LoVo (cell line): ENCODE measurements around the gene RCBTB2.

ENCODE experiments used
- DNase-seq: peaks from one replicate; pipeline ENCODE4 v3.0.0-alpha.2; 2016; ENCODE audit warnings: low spot score

RCBTB2 gene

DNA sequence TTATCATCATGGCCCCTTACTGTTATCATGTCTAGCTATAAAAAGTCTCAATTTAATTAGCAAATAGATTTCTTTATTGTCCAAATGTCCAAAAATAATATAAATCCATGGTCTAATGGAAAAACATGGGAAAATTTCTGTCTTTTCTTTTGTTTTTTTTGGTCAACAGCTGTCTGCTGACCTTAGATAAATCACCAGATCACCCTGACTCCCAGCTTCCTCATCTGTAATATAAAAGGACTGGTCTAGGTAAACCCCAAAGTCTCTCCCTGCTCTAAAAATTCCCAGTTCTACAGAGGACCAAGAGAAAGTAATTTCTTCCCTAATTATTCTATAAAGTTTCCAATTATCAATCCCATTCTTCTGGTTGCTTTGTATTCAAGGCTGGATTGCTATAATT is 30.7 kb upstream of the RCBTB2 start:
- no peak for DNase-seq

DNA sequence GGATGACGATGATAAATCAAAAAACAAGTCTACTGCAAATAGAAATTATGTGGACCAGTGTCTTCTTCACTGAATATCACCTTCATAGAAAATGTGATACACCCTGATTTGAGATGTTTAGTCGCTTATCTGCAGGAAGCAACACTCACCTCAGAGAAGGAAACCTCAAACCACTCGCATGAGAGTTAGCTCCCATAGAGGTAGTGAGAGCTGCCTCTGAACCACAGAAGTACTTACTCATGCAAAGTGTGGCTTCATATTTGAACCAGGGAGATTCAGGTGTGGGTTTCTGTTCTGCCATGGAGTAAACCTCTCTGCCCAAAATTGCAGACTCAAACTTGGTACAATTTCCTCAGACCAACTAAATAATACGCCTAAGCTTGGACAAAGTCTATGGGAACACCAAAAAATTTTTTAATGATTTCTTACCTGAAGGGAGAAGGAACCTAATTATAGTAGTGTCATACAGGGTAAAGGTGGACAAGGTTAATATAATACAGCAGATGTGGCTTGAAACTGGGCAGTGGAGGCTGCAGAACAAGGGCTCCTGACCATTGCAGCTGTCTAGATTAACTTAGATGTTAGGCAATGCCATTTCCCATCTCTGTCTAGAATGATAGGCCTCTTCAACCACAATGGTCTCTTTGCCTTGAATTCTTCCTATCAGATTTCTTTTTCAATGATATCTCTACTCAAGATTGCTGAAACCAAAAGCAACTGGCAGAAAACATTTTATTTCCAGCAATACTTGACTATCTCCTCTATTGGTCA is 29.6 kb upstream of the RCBTB2 start:
- DNase-seq = no peak

DNA sequence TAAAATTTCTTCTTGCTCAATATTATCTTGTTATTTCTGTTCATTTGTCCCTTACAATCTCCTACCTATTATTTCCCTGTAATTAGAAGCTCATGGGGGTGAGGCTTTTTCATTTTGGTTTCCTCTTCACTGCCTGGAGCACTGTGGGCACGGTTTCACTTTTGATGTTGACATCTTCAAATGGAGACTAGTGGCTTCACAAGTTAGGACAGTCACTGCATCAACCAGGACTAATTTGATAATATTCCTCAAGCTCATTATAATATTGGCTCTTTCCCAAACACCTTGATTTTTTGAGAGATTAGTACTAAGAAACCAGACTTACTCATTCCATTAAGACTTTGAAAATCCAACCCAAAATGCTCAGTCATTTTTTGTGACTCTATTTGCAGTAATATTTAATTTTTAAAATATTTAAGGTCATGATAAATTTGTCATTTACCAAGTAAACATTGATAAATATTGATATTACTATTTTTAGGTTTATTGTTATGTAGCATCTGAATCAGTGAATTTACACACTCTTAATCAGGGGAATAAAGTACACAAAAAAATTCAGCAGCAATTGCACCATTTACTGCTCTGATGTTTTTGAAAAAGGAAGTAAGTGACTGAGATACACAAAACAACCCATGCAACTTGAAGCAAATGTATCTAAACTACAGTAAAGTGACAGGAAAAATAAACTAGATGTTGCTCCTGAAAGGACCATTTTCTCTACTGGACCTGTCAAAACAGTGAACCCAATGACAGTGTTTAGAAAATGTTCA is 28.8 kb upstream of the RCBTB2 start:
- no peak for DNase-seq

DNA sequence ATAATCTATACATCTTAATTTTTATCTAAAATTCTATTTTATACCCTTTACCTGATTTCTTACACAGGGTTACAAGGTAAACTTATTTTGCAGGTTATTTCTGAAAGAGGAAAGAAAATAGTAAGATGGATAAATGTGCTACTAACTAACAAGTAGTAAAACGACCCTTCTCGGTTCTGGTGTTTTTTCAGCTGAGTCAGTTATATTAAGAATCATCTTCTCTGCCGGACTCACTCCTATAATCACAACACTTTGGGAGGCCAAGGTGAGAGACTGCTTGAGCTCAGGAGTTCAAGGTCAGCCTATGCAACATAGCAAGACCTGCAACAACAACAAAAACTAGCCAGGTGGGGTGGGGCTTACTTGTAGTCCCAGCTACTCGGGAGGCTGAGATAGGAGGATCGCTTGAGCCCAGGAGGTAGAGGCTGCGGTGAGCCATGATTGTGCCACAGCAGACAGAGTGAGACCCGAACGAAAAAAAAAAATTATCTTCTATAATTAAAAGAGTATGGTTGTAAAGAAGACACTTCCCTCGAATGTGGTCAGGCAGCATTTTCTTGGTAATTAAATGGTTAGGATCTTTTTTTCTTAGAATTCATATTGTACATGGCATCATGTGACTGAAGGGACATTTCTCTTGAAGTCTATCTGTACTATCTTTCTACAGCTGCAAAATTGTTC is 27.9 kb upstream of the RCBTB2 start:
- DNase-seq = no peak

DNA sequence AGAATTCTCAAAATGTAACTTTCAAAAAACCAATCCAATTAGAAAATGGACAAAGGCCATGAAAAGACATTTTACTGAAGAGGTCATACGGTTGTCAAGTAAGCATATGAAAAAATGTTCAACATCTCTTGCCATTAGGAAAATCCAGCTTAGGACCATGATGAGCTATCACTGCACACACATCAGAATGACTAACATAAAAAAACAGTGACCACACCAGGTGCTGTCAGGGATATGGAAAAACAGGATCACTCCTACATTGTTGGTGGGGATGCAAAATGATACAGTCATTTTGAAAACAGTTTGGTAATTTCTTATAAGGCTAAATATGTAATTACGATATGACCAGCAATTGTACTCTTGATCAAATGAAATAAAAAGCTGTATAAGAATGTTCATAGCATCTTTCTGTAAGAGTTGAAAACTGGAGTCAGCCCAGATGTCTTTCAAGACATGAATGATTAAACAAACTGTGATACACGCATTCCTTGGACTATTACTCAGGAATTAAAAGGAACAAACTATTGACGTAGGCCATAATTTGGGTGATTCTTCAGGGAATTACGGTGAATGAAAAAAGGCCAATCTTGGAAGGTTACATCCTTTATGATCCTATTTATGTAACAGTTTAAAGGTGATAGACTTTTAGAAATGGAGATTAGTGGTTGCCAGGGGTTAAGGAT is 26.9 kb upstream of the RCBTB2 start:
- DNase-seq = no peak

DNA sequence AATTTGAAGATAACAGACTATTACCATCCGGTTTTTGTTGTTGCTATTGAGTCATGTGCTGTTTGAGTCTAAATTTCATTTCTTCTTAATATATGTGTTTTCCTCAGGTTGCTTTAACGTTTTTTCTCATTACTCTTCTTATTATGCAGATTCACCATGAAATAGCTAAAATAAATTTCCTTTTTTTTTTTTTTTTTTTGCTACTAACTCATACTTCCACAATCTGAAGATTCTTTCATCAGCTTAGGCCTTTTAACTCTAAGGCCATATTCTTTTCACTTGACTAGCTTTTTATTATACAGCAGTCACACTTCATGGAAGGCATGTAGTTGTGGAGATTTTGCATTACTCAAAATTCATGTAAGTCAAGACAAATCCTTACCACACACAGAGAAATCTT is 23.9 kb upstream of the RCBTB2 start:
- no peak for DNase-seq

DNA sequence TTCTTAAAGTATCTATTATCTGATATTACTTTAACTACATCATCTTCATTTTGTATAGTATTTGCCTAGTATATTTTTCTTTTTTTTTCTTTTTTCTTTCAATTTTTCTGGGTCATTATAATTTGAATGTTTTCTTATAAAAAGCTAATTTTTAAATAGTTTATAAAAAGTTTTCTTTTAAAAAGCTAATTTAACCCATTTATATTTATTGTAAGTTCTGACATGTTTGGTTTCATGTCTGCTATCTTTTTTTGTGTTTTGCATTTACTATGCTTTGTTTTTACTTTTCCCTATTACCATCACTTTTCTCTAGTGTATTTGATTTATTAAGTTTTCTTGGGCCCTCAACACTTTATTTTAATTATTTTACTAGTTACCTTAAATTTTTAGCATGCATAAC is 22.6 kb upstream of the RCBTB2 start:
- DNase-seq = no peak

DNA sequence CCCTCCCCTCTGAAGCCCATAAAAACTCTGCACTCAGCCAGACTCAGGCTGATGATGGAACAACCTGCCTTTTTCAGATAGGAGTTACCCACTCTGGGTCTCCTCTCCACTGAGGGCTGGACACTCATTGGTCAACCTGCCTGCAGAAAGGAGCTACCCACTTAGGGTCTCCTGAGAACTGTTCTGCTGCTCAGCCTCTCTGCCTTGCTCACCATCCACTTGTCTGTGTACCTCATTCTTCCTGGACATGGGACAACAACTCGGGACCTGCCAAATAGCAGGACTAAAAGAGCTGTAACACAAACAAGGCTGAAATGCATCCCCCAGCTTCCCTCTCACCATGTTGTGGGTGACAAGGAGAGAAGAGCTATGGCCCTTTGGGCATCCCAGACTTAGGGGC is 18.4 kb upstream of the RCBTB2 start:
- no peak for DNase-seq

DNA sequence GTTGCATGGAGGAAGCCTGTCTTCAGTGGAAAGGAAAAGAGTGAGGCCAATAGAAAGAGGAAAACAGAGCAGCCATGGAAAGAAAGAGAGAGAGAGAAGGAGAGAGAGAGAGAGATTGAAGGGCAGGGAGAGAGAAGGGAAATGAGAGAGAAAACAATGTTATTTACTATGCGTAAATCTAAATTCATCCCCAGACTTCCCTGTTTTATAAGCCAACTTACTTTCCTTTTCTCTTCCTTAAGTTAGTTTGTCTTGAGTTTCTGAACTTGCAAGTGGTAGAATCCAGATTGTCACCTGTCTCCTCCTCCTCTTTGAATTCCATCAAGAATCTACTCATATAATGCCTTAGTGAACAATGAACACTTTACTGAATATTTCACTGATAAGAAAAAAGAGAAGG is 16.8 kb upstream of the RCBTB2 start:
- no peak for DNase-seq

DNA sequence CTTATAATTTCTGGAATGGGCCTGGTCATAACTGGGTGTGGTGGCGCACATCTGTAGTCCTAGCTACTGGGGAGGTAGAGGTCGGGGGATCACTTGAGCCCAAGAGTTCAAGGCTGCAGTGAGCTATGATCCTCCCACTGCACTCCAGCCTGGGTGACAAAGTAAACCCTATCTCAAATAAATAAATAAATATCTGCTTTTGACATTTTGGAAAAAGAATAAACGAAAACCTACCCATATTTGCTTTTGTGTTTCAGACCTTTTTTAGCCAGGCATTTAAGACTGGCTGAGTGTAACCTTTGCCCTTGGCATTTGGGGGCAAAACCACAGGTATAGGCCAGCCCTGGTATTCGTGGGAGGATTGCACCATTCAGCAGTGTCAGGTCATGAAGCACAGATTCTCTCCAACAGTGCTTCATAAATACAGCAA is 14.8 kb upstream of the RCBTB2 start:
- DNase-seq = no peak

DNA sequence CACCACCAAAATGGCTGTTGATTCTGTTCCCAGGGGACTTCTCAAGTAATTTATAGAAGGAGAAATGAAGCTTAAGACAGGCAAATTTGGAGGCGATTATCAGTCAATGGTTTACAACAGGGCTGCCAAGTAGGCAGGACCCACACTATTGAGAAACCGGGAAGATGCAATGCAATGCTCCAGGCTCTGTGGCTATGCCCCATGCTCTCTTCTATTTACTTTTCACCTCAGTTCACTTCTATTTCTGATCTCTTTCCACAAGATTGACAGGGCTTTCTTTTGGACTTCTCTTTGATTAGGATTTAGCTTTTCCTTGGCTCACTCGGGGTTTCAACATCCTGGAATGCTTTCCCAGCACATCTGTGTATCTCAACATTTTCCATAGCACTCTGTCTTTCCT is 12.7 kb upstream of the RCBTB2 start:
- no peak for DNase-seq

DNA sequence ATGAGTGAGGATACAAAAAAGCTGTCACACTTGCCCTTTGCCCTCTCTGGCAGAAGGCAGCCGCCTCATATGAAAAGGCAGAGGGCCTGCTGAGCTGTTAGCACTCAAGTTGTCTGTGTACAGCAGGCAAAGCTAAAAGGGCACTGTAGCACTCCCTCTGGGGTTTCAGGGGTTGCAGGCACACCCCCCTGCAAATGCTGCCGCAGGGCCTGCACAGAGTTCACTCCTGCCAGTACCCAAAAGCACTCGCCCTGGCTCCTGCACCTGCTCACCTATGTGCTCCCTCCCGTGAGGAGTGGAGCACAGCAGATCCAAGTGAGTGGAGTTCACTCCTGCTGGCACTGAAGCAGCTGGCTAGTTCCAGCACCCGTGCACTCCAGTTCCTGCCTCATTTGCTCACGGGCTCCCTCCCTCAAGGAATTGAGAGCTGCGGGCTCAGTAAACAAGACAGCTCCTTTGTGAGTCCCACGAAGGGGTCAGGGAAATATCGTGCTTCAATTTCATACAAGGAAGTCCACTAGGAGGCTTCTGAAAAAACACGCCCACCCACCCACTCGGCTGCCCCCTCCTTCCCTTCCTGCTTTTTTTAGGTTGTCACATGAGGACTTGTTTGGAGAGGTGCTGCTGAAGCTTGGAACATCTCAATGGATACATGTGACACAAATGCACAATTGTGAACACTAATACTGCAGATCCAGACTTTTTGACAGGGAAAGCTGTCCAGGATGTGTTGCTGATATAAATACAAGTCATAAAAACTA is 9.9 kb upstream of the RCBTB2 start:
- no peak for DNase-seq

DNA sequence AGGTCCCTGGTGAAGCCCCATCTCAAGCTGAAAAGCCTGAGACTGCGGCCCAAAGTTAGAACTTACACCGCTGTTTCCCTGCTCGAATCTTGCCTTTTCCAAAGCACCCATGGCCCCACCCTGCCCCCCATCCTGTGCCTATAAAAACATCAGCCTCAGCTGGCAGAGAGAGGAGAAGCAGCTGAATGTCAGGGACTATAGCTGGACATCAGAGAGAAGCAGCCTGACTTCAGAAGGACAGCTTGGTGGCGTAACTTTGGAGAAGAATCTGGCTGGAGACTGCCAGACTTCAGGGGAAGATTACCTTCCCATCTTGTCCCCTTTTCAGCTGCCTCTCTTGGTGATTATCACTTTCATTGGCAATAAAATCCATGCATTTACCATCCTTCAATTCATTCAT is 9.3 kb upstream of the RCBTB2 start:
- DNase-seq = no peak

DNA sequence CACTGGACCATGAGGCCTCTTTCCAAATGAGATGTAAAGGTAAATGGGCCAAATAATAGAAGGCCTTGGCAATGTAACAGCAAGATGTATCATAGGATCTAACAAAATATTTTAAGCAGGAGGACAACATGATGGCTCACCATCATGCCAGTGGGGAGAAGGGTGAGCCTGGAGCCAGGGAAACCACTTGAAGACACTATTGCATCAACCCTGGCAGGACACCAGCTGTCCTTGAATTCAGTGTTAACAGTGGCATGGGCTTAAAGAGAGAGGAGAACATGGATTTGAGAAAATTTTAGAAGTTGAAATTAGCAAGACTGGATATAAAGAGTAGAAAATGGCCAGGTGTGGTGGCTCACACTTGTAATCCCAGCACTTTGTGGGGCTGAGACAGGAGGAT is 6.7 kb upstream of the RCBTB2 start:
- no peak for DNase-seq

DNA sequence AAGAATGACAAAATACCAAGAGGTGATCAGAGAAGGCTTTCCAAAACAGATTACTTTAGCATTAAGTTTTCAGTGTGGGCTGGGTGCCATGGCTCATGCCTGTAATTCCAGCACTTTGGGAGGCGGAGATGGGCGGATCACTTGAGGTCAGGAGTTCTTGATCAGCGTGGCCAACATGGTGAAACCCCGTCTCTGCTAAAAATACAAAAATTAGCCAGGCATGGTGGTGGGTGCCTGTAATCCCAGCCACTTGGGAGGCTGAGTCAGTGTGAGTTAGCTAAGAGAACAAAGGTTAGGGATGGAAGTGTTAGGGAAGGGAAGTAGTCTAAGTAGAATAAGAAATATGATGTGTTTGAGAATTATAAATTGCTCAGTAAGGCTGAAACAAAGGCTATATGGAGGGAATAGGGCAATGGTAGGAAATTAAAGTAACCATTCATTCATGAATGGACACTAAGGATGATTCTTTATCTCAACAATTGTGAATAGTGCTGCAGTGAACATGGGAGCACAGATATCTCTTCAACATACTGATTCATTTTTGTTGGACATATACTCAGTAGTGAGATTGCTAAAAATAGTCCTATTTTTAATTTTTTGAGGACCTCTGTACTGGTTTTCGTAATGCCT is 3.9 kb upstream of the RCBTB2 start:
- DNase-seq = no peak

DNA sequence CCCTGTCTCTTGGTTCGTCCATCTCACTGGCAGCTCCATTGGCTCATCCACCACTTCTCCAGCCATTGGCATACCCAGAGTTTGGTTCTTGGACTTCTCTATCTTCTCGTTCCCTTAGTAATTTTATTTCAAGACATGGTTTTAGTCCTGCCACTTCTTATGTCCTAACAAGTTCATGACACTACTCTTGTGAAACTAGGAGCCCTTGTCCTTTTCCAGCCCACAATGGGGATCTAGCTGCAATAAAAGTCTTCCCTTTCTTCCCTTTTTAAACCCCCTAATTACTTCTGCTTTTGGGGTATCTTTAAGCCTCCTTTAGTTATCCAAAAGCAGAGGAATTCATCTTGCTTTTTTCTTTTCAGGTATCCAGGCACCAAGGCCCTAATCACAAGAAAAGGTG is 2.9 kb upstream of the RCBTB2 start:
- no peak for DNase-seq

DNA sequence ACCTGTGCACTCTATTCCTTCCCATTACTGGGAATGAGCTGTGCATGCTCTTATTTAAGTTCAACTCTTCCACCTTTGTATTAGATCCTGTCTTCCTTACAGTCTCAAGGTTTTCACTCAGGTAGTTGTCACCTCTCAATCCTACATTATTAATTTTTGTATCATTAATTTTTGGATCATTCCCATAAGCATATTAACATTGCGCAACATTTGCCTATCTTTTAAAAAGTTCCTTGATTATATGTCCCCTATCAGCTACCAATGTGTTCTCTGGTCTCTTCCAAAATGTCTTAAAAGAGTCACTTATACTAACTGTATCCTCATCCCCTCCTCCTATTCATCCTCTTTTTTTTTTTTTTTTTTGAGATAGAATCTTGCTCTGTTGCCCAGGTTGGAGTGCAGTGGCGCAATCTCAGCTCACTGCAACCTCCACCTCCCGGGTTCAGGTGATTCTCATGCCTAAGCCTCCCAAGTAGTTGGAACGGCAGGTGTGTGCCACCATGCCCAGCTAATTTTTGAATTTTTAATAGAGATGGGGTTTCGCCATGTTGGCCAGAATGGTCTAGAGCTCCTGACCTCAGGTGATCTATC is 2.1 kb upstream of the RCBTB2 start:
- no peak for DNase-seq

DNA sequence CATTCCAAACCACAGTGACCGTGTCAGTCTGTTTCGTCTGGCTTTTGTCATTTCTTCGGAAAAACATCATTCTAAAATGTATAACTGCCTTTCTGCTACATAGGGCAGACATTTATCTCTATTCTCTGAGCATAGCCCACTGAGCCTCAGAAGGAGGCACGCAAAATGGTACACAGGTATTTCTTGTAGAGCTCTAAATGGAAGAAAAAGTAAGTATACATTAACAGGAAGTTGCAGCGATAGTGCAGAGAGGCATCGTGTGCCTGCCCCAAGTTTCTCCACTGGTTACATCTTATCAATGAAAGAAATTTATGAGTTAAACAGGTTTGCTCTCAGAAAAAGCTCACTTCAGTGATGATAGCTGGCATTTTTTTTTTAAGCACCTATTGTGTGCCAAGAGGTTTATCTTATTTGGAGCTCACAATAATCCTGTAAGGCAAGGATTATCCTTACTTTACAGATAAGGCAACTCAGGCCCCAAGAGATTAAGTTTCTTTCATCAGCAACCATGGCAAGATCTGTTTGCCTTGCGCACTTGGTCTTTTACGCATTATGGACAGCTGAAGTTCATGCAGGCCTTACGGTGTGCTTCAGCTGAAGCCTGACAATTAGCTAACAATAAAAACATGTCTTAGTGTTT is 1.2 kb upstream of the RCBTB2 start:
- DNase-seq = no peak

DNA sequence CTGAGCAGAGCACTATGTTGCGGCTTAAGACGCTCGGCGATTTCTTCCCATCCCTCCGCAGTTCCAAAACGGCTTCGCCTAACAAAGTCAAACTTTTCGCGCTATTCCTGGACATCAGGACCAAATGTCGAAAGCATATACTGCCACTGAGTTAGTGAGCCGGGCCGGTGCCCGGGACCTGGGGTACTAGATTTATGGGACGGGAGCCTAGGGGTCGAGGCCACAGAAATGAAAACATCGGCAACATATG is 699 bp downstream of the RCBTB2 start:
- peak; percentile 24 for DNase-seq

DNA sequence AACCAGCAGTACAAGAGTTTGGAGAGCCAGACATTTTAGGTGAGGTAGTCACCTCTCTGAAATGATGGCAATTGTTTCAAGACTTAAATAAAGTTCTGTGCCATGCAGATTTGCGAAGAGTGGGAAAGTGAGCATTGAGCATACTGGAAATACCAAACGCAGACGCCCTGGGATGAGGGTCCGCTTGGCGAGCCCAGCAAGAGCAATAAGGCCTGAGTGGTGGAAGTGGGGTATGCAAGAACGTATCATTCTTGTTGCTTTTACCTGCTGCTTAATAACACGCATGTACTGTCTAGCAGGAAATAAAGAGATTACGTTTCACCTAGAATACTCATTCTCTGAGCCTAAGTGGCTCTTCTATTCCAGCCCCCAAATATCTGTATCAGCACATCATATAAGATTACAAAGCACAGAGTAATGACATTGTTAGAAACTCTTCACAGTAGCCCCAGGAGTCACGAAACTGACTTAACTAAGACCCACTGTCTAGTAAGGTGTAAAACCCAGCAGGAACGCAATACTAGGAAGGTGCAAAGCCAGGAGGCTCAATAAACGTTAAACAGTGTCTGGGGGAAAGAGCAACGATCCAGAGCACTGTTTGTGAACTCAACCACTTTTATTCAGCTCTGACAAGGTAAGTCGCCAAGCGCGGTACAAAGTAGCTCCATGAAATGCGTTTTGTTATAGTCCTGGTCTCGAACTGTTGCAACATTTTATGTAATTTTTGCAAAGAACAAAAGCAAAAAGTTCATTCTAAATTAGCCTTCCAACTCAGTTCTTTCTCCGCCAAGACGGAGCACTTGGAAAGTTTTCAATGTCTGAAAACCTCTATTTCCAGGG is 1.2 kb downstream of the RCBTB2 start:
- DNase-seq = no peak
